Measurements from ENCODE around the gene ME1.
"Not testable (repeated sequence)": the region's sequence is repeated elsewhere in the genome, so short reads cannot be mapped to it uniquely, and the experiment has no call there.

The ME1 gene
- total RNA-seq = 22.5 to 99.3 (median 52.3) reads per million in 17 experiments

GRCh38 chr6:83430611-83431544 is at the start of gene ME1:
TSS of gene ME1 (minus strand) at chr6:83431051. CDS start at chr6:83430954, 97 bp downstream.
- peak; percentile 89 to 97 (median 95) for DNase-seq

DNA sequence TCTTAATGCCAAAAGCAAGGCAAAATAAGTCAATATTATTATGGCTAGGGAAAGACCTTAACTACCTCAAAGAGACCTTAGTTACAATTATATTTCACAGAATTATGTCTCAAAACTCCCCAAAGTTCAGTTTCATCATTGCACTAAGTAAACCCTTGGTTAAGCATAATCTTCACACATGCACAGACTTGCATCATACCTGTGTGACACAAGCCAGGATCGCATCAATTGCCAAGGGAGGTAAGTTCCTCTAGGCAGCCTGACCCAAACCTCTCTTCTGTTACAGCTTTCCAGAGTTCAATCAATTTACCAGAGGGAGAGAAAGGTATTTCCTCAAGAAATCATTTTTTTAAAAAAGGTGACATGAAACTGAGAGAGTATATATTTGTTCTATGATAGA is 49.6 kb upstream of the ME1 start:
- peak in 1 of 4 experiments; percentile 26 for DNase-seq

GRCh38 chr6:83479389-83479788 is 48.5 kb upstream of the ME1 start:
- DNase-seq = no peak

DNA sequence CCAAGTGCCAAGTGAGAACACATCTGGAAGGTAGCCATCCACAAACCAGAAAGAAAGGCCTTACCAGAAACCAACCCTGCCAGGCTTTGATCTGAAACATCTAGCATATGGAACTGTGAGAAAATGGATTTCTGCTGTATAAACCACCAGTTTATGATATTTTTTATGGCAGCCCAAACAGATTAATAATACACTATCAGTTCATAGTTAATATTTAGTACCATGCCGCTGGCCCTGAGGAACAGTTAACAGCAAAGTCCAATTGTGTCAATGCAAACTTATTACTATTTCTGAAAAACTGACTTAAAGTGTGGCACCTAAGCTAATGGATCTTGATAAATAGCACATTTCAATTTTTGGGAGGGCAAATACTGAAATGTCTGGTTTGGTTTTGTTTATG is 46.1 kb upstream of the ME1 start:
- DNase-seq = no peak

DNA sequence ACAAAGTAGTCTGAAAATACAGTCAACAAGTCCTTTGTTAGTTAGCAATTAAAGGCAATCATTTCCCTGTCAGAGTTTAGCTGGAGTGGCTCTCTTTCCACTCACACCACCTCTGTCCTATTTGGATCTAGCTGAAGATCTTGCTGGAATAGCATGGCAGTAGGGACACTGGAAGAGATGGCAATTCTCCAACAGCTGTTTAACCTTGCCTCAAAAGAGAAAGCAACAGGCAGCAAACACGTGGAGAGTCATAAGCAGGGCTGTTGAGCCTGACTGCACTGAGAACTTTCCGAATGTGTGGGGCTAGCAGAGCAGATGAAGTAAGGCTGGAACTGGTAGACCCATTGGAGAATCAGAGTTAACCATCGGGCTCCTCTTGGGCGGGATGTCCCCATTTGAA is 43.5 kb upstream of the ME1 start:
- DNase-seq = no peak

DNA sequence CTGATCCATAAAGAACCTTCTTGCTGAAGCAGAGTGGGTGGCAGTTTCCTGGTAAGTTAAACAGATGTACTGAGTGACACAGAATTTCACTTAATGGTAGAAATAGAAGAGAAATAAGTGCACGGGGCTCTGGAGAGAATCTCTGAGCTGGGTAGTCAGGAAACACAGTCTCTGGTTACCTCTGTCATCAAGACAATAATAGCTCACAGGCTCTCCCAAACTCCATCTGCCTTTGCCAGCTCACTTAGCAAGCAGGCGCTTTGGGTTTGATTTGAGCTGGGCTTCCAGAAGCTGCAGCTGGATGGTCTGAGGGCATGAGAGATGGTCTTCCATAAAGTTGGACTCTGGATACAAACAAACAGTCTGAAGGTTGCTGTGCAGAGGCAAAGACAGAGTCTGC is 41.9 kb upstream of the ME1 start:
- DNase-seq = no peak

- no peak for DNase-seq
Observed at GRCh38 chr6:83470587-83470986, 39.7 kb upstream of the ME1 start.

- DNase-seq = peak; percentile 24 to 60 (median 34)
Observed at GRCh38 chr6:83470001-83470400, 39.1 kb upstream of the ME1 start.

GRCh38 chr6:83467620-83468036 is 36.8 kb upstream of the ME1 start:
- DNase-seq = peak; percentile 93 to 99 (median 96)

- DNase-seq = peak in 3 of 4 experiments; percentile 18 to 30 (median 23)
Observed at GRCh38 chr6:83466328-83466727, 35.5 kb upstream of the ME1 start.

DNA sequence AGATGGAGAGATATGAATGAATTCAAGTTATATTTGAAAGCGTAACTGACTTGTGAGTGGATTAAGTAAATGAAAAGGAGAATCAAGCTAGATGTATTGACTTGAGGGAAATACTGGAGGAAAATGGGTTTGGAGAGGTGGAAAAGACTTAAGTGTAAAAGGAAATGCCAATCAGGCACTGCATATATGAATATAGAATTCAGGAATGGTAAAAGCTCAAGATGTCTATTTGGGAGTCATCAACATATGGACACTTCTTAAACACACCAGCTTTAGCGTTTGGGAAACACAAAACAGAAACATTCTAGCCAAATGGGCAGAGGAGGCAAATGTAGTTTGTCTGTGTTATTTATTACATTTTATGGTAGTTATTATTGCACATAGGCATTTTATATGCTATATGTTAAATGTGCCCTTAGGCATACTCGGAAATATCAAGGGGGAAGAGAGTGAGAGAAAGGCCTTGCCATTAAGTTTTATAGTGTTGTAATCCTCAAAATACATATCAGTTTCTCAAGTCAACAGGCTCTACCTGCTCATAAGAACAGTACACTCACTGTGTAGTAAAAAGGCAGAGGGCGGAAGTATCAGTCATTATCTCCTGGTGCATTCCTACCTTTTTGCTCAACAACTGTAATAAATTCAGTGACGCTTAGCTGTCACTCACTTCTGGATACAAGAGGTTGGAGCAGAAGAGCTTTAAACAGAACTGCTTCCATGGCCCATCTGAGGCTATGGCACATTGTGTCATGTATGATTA is 33.7 kb upstream of the ME1 start:
- no peak for DNase-seq

- DNase-seq = peak; percentile 52 to 86 (median 72)
Observed at GRCh38 chr6:83463886-83464285, 33.0 kb upstream of the ME1 start.

- no peak for DNase-seq
Observed at GRCh38 chr6:83462524-83462923, 31.7 kb upstream of the ME1 start.

DNA sequence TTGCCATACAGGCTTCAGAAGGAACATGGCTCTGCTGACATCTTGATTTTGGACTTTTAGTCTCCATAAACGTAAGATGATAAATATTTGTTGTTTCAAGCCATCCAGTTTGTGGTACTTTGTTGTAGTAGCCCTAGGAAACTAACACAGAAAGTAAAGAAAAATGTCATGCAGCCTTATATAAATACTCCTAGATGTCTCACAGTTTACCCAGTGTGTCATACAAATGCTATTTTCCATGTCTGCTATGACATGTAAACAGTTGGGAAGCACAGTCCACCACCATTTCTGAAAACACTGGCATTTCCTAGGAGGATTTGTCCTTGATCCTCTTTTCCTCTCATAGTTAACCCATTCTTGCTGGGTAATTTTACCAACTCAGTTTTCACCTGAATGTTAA is 30.6 kb upstream of the ME1 start:
- DNase-seq = no peak

DNA sequence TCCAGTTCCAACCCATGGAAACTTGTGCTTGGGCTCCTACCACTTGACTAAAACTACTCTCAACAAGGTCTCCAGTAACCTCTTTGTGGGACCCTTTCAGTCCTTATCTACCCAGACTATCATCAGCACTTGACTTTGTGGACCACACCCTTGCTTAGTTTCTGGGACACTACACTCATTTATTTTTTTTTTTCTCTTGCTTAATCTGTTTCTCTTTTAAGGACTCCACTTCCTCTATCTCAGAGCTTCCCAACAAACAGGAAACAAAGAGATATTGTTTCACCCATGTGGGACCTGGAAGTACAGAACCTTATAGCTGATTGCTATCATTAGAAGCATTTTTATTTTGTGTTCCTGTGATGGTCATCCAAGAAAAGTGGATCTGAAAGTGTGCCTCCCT is 28.8 kb upstream of the ME1 start:
- DNase-seq = peak; percentile 18 to 78 (median 46)

- DNase-seq = not testable (repeated sequence)
Observed at GRCh38 chr6:83450015-83450414, 19.2 kb upstream of the ME1 start.

DNA sequence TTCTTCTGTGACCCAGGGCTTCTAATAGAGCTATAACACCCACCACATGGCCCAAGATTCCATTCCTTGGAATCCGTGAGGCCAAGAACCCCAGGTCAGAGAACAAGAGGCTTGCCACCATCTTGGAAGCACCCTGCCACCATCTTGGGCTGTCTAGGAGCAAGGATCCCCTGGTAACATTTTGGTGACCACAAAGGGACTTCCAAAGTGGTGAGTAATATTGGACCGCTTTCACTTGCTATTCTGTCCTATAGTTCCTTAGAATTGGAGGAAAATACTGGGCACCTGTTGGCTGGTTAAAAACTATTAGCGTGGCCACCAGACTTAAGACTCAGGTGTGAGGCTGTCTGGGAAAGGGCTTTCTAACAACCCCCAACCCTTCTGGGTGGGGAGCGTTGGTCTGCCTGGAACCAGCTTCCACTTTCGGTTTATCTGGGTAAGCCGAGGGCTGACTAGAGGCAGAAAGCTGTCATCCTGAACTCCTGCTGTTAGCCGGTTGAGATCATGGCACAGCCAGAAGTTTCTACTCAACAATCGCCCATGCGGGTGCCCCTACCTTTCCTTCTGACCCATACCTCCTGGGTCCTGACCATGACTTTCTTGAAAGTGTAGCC is 13.3 kb upstream of the ME1 start:
- DNase-seq = peak in 1 of 4 experiments; percentile 25

- DNase-seq = no peak
Observed at GRCh38 chr6:83443516-83443915, 12.7 kb upstream of the ME1 start.

GRCh38 chr6:83442752-83443151 is 11.9 kb upstream of the ME1 start:
- peak; percentile 55 to 79 (median 67) for DNase-seq

DNA sequence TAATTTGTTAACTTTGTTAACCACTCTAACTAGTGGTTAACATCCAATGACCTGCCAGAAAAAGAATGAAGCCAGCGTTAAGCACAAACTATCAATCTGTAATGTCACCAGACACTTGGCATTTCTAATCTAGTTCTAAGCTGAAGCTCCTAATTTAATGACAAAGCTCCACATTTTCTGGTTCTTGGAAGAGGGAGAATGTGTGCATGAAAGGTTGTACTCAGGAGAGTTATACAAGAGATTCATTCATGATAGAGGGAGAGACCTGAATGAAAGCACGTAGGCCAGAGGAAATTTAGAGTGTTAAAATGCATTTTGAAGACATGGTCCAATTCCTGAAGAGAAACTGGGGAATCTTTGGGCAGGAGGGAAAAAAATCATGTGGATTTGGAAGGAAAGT is 8.3 kb upstream of the ME1 start:
- no peak for DNase-seq

DNA sequence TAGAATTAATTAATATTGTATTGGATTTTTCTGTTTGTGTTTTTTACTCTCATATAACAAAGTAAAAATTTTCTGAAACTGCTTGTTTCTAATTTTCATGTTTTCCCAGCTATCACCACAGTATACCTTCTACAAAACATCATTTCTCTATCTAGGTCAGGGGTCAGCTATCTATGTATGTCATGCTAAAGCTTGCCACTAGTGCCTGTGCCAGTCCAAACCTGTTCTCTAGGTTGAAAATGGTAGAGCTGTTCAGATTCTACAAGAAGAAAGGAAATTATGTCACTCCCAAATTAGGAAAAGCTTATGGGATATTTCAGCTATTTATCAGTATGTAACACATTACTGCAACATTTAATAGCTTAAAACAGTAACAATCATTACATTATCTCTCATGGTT is 5.8 kb upstream of the ME1 start:
- DNase-seq = no peak

- peak in 2 of 4 experiments; percentile 30 to 50 for DNase-seq
Observed at GRCh38 chr6:83433177-83433576, 2.3 kb upstream of the ME1 start.

GRCh38 chr6:83432636-83433035 is 1.8 kb upstream of the ME1 start:
- DNase-seq = no peak
